Prostate gland (tissue), 2 donors: ENCODE results near the gene PAX8.

Experiments used
- CTCF ChIP-seq, 4 experiments: fragments of 200-600 bp in 2 of 4; fragments of 450-650 bp in 2 of 4; sonication (generic) in 2 of 4; IDR thresholded peaks; 1 replicate in 3 of 4; 2 replicates in 1 of 4; pipeline ENCODE4 v1.5.1; 2016 to 2019; ENCODE audit warnings: antibody characterized with exemption in 4 of 4, mild to moderate bottlenecking in 2 of 4, moderate library complexity in 2 of 4
- POLR2AphosphoS5 ChIP-seq: sonication (generic); formaldehyde crosslinking; IDR thresholded peaks from one replicate; pipeline ENCODE4 v1.6.1; 2017; ENCODE audit warnings: antibody characterized with exemption

DNA sequence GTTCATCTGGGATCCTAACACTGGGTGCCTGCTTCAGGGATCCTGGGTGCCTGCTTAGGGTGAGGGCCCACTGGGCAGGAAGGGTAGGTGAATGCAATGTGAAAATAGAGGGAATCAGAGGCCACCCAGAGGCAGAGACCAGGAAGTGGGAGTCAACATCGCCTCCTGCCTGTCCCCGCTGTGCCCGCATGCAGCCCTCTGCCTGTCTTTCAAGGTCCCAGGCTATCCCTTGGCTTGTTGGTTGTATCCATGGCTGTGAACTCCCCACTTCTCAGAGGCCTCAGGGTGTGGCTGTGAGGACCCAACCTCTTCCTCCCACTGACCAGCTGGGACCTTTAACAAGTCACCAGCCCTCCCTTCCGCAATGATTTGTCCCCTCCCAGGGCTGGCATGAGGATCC is 78.5 kb downstream of the PAX8 start:
- TF ChIP-seq CTCF (IDR thresholded peaks at IDR 0.05): no peak
- TF ChIP-seq POLR2AphosphoS5: no peak
